ENCODE data around the gene RPS19. TPM values are rescaled to one million over a fixed set of nuclear protein-coding genes. Genes with fewer than 3 reads are reported as not detected.

The RPS19 gene
- total and polyA plus RNA-seq, 3 donors from 2014 or later = 869 to 1,270 (median 1,199) TPM

GRCh38 chr19:41918653-41919244 lies 58.7 kb downstream of the RPS19 start:
- Histone ChIP-seq H3K9me3 (no peaks in the 10 kb centered on the region), H3K36me3 (ENCODE audit: low read depth, missing control alignments) (no peaks in the 10 kb centered on the region), H3K4me3 (no peak overlapping the region), H3K4me1 (peaks cover 3% of the 10 kb centered on the region), H3K27me3 (no peaks in the 10 kb centered on the region), H3K27ac (no peak overlapping the region)
- intact Hi-C loops (cut with DNase I; ENCODE audit: low total_unique reads) = no loop called here
- no peak for DNase-seq
- WGBS, 2 donors = 89 to 92% methylated on average over 5 of the region's 5 CpGs
- TF ChIP-seq CTCF (IDR thresholded peaks at IDR 0.05) (no peak), POLR2A (IDR thresholded peaks at IDR 0.05) (no peak)

GRCh38 chr19:41919948-41920712 lies 60.1 kb downstream of the RPS19 start:
- Histone ChIP-seq H3K27ac (no peak overlapping the region), H3K9me3 (no peaks in the 10 kb centered on the region), H3K27me3 (no peaks in the 10 kb centered on the region), H3K36me3 (ENCODE audit: low read depth, missing control alignments) (no peaks in the 10 kb centered on the region), H3K4me3 (no peak overlapping the region), H3K4me1 (peaks cover 2% of the 10 kb centered on the region)
- intact Hi-C loops (cut with DNase I; ENCODE audit: low total_unique reads) = no loop called here
- 90 to 92% methylated on average over 29 to 33 of the region's 33 CpGs for WGBS, 2 donors
- TF ChIP-seq POLR2A (IDR thresholded peaks at IDR 0.05) (no peak), CTCF (IDR thresholded peaks at IDR 0.05) (no peak)
- DNase-seq = no peak

GRCh38 chr19:41920882-41921576 lies 61.0 kb downstream of the RPS19 start:
- Histone ChIP-seq H3K27me3 (no peaks in the 10 kb centered on the region), H3K4me3 (no peak overlapping the region), H3K36me3 (ENCODE audit: low read depth, missing control alignments) (no peaks in the 10 kb centered on the region), H3K9me3 (no peaks in the 10 kb centered on the region), H3K4me1 (no peaks in the 10 kb centered on the region), H3K27ac (no peak overlapping the region)
- WGBS, 2 donors = 34 to 37% methylated on average over 22 to 26 of the region's 26 CpGs
- TF ChIP-seq POLR2A (IDR thresholded peaks at IDR 0.05) (no peak), CTCF (IDR thresholded peaks at IDR 0.05) (no peak)
- no peak for DNase-seq
- intact Hi-C loops (cut with DNase I; ENCODE audit: low total_unique reads) = no loop called here

- H3K27ac ChIP-seq = no peak overlapping the region
- no peaks in the 10 kb centered on the region for H3K4me1 ChIP-seq
- H3K4me3 ChIP-seq = no peak overlapping the region
- intact Hi-C loops (cut with DNase I; ENCODE audit: low total_unique reads) = no loop called here
- TF ChIP-seq CTCF (IDR thresholded peaks at IDR 0.05) = no peak
- TF ChIP-seq POLR2A (IDR thresholded peaks at IDR 0.05) = no peak
- H3K27me3 ChIP-seq = no peaks in the 10 kb centered on the region
- DNase-seq = no peak
- no peaks in the 10 kb centered on the region for H3K36me3 ChIP-seq (ENCODE audit: low read depth, missing control alignments)
- no peaks in the 10 kb centered on the region for H3K9me3 ChIP-seq
- 43 to 48% methylated on average over 22 of the region's 22 CpGs for WGBS, 2 donors
These were observed 61.8 kb downstream of the RPS19 start for GRCh38 chr19:41921577-41922576.

Small RNAs within 50 kb of the gene (microRNA-seq; reads per million reads assigned to microRNA genes)
- 0 reads per million in 2 donors for gene MIR6797 (ENCODE audit: borderline number of aligned reads in 2 of 2, borderline replicate concordance in 1 of 2)

Small RNAs within 50 kb of the gene (small RNA-seq; reads per million reads assigned to genes)
- gene MIR6797 = 0 reads per million in 2 donors

Other genes starting within 250 kb of the RPS19 start
- gene CEACAM4, start 233.2 kb upstream of the RPS19 start, total RNA-seq = 1 to 10 TPM in 1 of 2 donors, not detected in 1; 1.7 TPM
- gene CEACAM4, start 233.2 kb upstream of the RPS19 start, polyA plus RNA-seq (ENCODE audit: insufficient read depth, low read depth, low replicate concordance) = 0.47 TPM
- gene CEACAM7, start 172.0 kb upstream of the RPS19 start, total RNA-seq = under 1 TPM; 0.19 to 0.39 TPM
- gene CEACAM7, start 172.0 kb upstream of the RPS19 start, polyA plus RNA-seq (ENCODE audit: insufficient read depth, low read depth, low replicate concordance) = not detected
- under 1 TPM; 0.24 to 0.50 TPM for gene CEACAM5, start 151.6 kb upstream of the RPS19 start, total RNA-seq
- gene CEACAM5, start 151.6 kb upstream of the RPS19 start, polyA plus RNA-seq (ENCODE audit: insufficient read depth, low read depth, low replicate concordance) = 0.33 TPM
- gene CEACAM6, start 104.7 kb upstream of the RPS19 start, total RNA-seq = under 1 TPM in 1 of 2 donors, not detected in 1; 0.31 TPM
- gene CEACAM6, start 104.7 kb upstream of the RPS19 start, polyA plus RNA-seq (ENCODE audit: insufficient read depth, low read depth, low replicate concordance) = 0.29 TPM
- gene CEACAM3, start 63.7 kb upstream of the RPS19 start, total RNA-seq = not detected
- not detected for gene CEACAM3, start 63.7 kb upstream of the RPS19 start, polyA plus RNA-seq (ENCODE audit: insufficient read depth, low read depth, low replicate concordance)
- 10 to 100 TPM; 33.6 to 68.4 TPM for gene LYPD4, start 15.6 kb upstream of the RPS19 start, total RNA-seq
- 198 TPM for gene LYPD4, start 15.6 kb upstream of the RPS19 start, polyA plus RNA-seq (ENCODE audit: insufficient read depth, low read depth, low replicate concordance)
- gene DMRTC2, start 15.2 kb upstream of the RPS19 start, total RNA-seq = 10 to 100 TPM; 23.1 to 55.3 TPM
- gene DMRTC2, start 15.2 kb upstream of the RPS19 start, polyA plus RNA-seq (ENCODE audit: insufficient read depth, low read depth, low replicate concordance) = 71.0 TPM
- gene CD79A, start 17.0 kb downstream of the RPS19 start, total RNA-seq = under 1 TPM in 1 of 2 donors, not detected in 1; 0.87 TPM
- 3.6 TPM for gene CD79A, start 17.0 kb downstream of the RPS19 start, polyA plus RNA-seq (ENCODE audit: insufficient read depth, low read depth, low replicate concordance)
- 10 to 100 TPM; 51.2 to 56.3 TPM for gene ARHGEF1, start 22.9 kb downstream of the RPS19 start, total RNA-seq
- gene ARHGEF1, start 22.9 kb downstream of the RPS19 start, polyA plus RNA-seq (ENCODE audit: insufficient read depth, low read depth, low replicate concordance) = 33.2 TPM
- 1 to 10 TPM; 2.2 to 2.4 TPM for gene ERFL, start 68.2 kb downstream of the RPS19 start, total RNA-seq
- 0.78 TPM for gene ERFL, start 68.2 kb downstream of the RPS19 start, polyA plus RNA-seq (ENCODE audit: insufficient read depth, low read depth, low replicate concordance)
- 100 to 1,000 TPM; 143 to 196 TPM for gene RABAC1, start 99.1 kb downstream of the RPS19 start, total RNA-seq
- 182 TPM for gene RABAC1, start 99.1 kb downstream of the RPS19 start, polyA plus RNA-seq (ENCODE audit: insufficient read depth, low read depth, low replicate concordance)
- gene ATP1A3, start 134.0 kb downstream of the RPS19 start, total RNA-seq = 10 to 100 TPM; 30.3 to 60.8 TPM
- 87.3 TPM for gene ATP1A3, start 134.0 kb downstream of the RPS19 start, polyA plus RNA-seq (ENCODE audit: insufficient read depth, low read depth, low replicate concordance)
- gene GRIK5, start 210.0 kb downstream of the RPS19 start, total RNA-seq = 10 to 100 TPM; 43.8 to 87.4 TPM
- 31.7 TPM for gene GRIK5, start 210.0 kb downstream of the RPS19 start, polyA plus RNA-seq (ENCODE audit: insufficient read depth, low read depth, low replicate concordance)
- 10 to 100 TPM; 63.2 to 64.8 TPM for gene ZNF574, start 215.9 kb downstream of the RPS19 start, total RNA-seq
- gene ZNF574, start 215.9 kb downstream of the RPS19 start, polyA plus RNA-seq (ENCODE audit: insufficient read depth, low read depth, low replicate concordance) = 47.4 TPM

Data from testis (tissue), 3 donors.